GM23338 (cell line): ENCODE results near the gene BRI3. TPM values are rescaled to one million over a fixed set of nuclear protein-coding genes. Genes with fewer than 3 reads are reported as not detected.

ENCODE experiments used
- ATAC-seq: fragments of 200-7000 bp; cut with Tn5 transposase; 3 replicates; pipeline ENCODE4 v1.9.1; 2020
- DNase-seq: peaks from one replicate; pipeline ENCODE4 v3.0.0-alpha.2; 2015; ENCODE audit warnings: low spot score
- H2AFZ ChIP-seq: fragments of 200-600 bp; sonication (generic); 2 replicates; pipeline ENCODE4 v1.8.0; 2016; ENCODE audit warnings: antibody characterized with exemption, mild to moderate bottlenecking, moderate library complexity
- H3F3A ChIP-seq: fragments of 200-600 bp; sonication (generic); replicated peaks from 2 replicates; pipeline ENCODE4 v1.8.0; 2017; ENCODE audit warnings: antibody characterized with exemption, mixed run types, low read depth
- H3K27ac ChIP-seq: fragments of 200-600 bp; sonication (generic); 2 replicates; pipeline ENCODE4 v1.6.1; 2016; ENCODE audit warnings: low read depth
- H3K27me3 ChIP-seq: fragments of 200-600 bp; sonication (generic); 2 replicates; pipeline ENCODE4 v1.8.0; 2016; ENCODE audit warnings: mild to moderate bottlenecking, mixed run types, moderate library complexity; ENCODE audit not compliant: insufficient read depth
- H3K36me3 ChIP-seq: fragments of 200-600 bp; sonication (generic); 2 replicates; pipeline ENCODE4 v1.8.0; 2016; ENCODE audit warnings: mild to moderate bottlenecking; ENCODE audit not compliant: insufficient read depth
- H3K4me1 ChIP-seq: fragments of 200-600 bp; sonication (generic); 2 replicates; pipeline ENCODE4 v1.8.0; 2016; ENCODE audit warnings: mild to moderate bottlenecking, moderate library complexity; ENCODE audit not compliant: insufficient read depth
- H3K4me2 ChIP-seq: fragments of 200-600 bp; sonication (generic); 2 replicates; pipeline ENCODE4 v1.7.1; 2017; ENCODE audit warnings: mixed run types
- H3K4me3 ChIP-seq: fragments of 200-600 bp; sonication (generic); 2 replicates; pipeline ENCODE4 v1.6.1; 2016; ENCODE audit warnings: mixed run types
- H3K79me2 ChIP-seq: fragments of 200-600 bp; sonication (generic); replicated peaks from 2 replicates; pipeline ENCODE4 v1.8.0; 2017; ENCODE audit warnings: mild to moderate bottlenecking; ENCODE audit not compliant: insufficient read depth
- H3K9me2 ChIP-seq: fragments of 200-600 bp; sonication (generic); 2 replicates; pipeline ENCODE4 v1.8.0; 2017; ENCODE audit not compliant: insufficient read depth
- H4K20me1 ChIP-seq: fragments of 200-600 bp; sonication (generic); replicated peaks from 2 replicates; pipeline ENCODE4 v1.8.0; 2017; ENCODE audit warnings: mild to moderate bottlenecking; ENCODE audit not compliant: insufficient read depth
- H3K27ac Mint-ChIP-seq: 2 replicates; pipeline ENCODE4 v1.8.0; 2020; ENCODE audit warnings: inconsistent platforms, mild to moderate bottlenecking, moderate library complexity, mixed read lengths
- H3K27me3 Mint-ChIP-seq: 3 replicates; pipeline ENCODE4 v1.8.0; 2022; ENCODE audit warnings: low read depth, mild to moderate bottlenecking, moderate library complexity, mixed read lengths, inconsistent platforms; ENCODE audit not compliant: insufficient read depth, poor library complexity
- H3K36me3 Mint-ChIP-seq: 3 replicates; pipeline ENCODE4 v1.8.0; 2021; ENCODE audit warnings: low read depth, mild to moderate bottlenecking, inconsistent platforms, moderate library complexity, mixed read lengths
- H3K4me1 Mint-ChIP-seq: 3 replicates; pipeline ENCODE4 v1.8.0; 2020; ENCODE audit warnings: mild to moderate bottlenecking, inconsistent platforms, mixed read lengths
- H3K4me3 Mint-ChIP-seq: 3 replicates; pipeline ENCODE4 v1.8.0; 2021; ENCODE audit warnings: moderate library complexity, mild to moderate bottlenecking, inconsistent platforms, mixed read lengths
- H3K9me3 Mint-ChIP-seq: 3 replicates; pipeline ENCODE4 v1.8.0; 2020; ENCODE audit warnings: moderate library complexity, mild to moderate bottlenecking, inconsistent platforms, mixed read lengths
- CREB1 ChIP-seq: fragments of 250-450 bp; sonication (Bioruptor Pico); IDR thresholded peaks from 2 replicates; pipeline ENCODE4 v1.5.0; 2020; ENCODE audit warnings: low read depth, mild to moderate bottlenecking, moderate library complexity
- CTCF ChIP-seq, 2 experiments: fragments of 200-600 bp in 1 of 2; sonication (generic) in 1 of 2; conservative IDR thresholded peaks; 2 replicates each; pipeline versions ENCODE4 v1.5.1 to v1.6.1; 2016 to 2017; ENCODE audit warnings: antibody characterized with exemption in 2 of 2, low read depth in 2 of 2, mild to moderate bottlenecking in 2 of 2, moderate library complexity in 1 of 2
- ETS1 ChIP-seq: IDR thresholded peaks from 2 replicates; pipeline ENCODE4 v1.6.1; 2016; ENCODE audit warnings: antibody characterized with exemption
- EZH2 ChIP-seq: fragments of 200-600 bp; sonication (generic); IDR thresholded peaks from one replicate; pipeline ENCODE4 v1.8.0; 2017; ENCODE audit warnings: antibody characterized with exemption, mild to moderate bottlenecking, low read depth; ENCODE audit not compliant: unreplicated experiment
- JUNB ChIP-seq: IDR thresholded peaks from one replicate; pipeline ENCODE4 v1.6.1; 2016; ENCODE audit warnings: antibody characterized with exemption; ENCODE audit not compliant: unreplicated experiment
- NANOG ChIP-seq: IDR thresholded peaks from 2 replicates; pipeline ENCODE4 v1.6.1; 2016; ENCODE audit warnings: antibody characterized with exemption, borderline replicate concordance
- REST ChIP-seq: IDR thresholded peaks from one replicate; pipeline ENCODE4 v1.6.1; 2018; ENCODE audit warnings: antibody characterized with exemption; ENCODE audit not compliant: unreplicated experiment
- STAT1 ChIP-seq: IDR thresholded peaks from one replicate; pipeline ENCODE4 v1.6.1; 2016; ENCODE audit warnings: antibody characterized with exemption; ENCODE audit not compliant: unreplicated experiment
- ZNF114 ChIP-seq: fragments of 250-450 bp; sonication (Bioruptor Pico); IDR thresholded peaks from 2 replicates; pipeline ENCODE4 v1.5.0; 2020; ENCODE audit warnings: mild to moderate bottlenecking, moderate library complexity
- ZNF331 ChIP-seq: fragments of 250-450 bp; sonication (Bioruptor Pico); IDR thresholded peaks from 2 replicates; pipeline ENCODE4 v1.5.0; 2020; ENCODE audit warnings: low read depth, mild to moderate bottlenecking, moderate library complexity
- ZNF462 ChIP-seq: fragments of 250-450 bp; sonication (Bioruptor Pico); IDR thresholded peaks from 2 replicates; pipeline ENCODE4 v1.5.0; 2020; ENCODE audit warnings: mild to moderate bottlenecking, moderate library complexity
- polyA plus RNA-seq: library from polyadenylated mRNA; unstranded; fragments of >200 nt; fragmentation: Nextera tagmentation; extraction: Ambion mirVana; gene quantifications from 2 replicates; pipeline ENCODE4 v1.2.1, GENCODE V29; 2016
- total RNA-seq: library from RNA; depleted of rRNA; stranded (reverse); fragments of >200 nt; shearing (Covaris generic); gene quantifications from 2 replicates; pipeline ENCODE4 v1.2.3, GENCODE V29; 2014

Gene BRI3
- total and polyA plus RNA-seq, 2 experiments from 2014 or later = 21.7 to 66.1 TPM

GRCh38 chr7:98305951-98306535 is 24.6 kb downstream of the BRI3 start (continued):
- TF ChIP-seq ZNF462 (no peak), JUNB (no peak)

- no peaks in the 10 kb centered on the region for H3K9me3 Mint-ChIP-seq
- ATAC-seq (no peak), DNase-seq (no peak)
- no peak overlapping the region for H3K27ac ChIP-seq
- H3K27me3 Mint-ChIP-seq = peaks cover 2% of the 10 kb centered on the region
- no peak overlapping the region for H3K4me3 ChIP-seq
- H2AFZ ChIP-seq = no peak overlapping the region
- H3K9me2 ChIP-seq = no peaks in the 10 kb centered on the region
- peaks cover 28% of the 10 kb centered on the region for H3K36me3 ChIP-seq
- H3K27ac Mint-ChIP-seq = no peak overlapping the region
- H4K20me1 ChIP-seq = peaks cover 9% of the 10 kb centered on the region; the same call in 1 of the 2 replicates
- H3K36me3 Mint-ChIP-seq = peaks cover 76% of the 10 kb centered on the region
- no peaks in the 10 kb centered on the region; the same call in 1 of the 2 replicates for H3F3A ChIP-seq
- H3K27me3 ChIP-seq = no peaks in the 10 kb centered on the region
- H3K79me2 ChIP-seq = no peaks in the 10 kb centered on the region; the same call in 1 of the 2 replicates
- peaks cover 11% of the 10 kb centered on the region; the same call in 2 of the 3 replicates for H3K4me1 Mint-ChIP-seq
- no peaks in the 10 kb centered on the region; the same call in 1 of the 2 replicates for H3K4me1 ChIP-seq
- H3K4me3 Mint-ChIP-seq = no peak overlapping the region
- no peak overlapping the region for H3K4me2 ChIP-seq
- TF ChIP-seq CREB1 (CRISPR knock-in tag) (no peak), STAT1 (no peak), EZH2 (no peak), ETS1 (no peak), ZNF114 (CRISPR knock-in tag) (no peak), REST (no peak), CTCF (conservative IDR thresholded peaks at IDR 0.05; ENCODE audit: low read depth in 2 of 2) (no peak), NANOG (no peak), JUNB (no peak), ZNF331 (CRISPR knock-in tag) (no peak)
Measured at GRCh38 chr7:98307971-98308466, 26.5 kb downstream of the BRI3 start.
